HFFc6 (cell line): ENCODE measurements around the gene SURF4. TPM values are rescaled to one million over a fixed set of nuclear protein-coding genes. Genes with fewer than 3 reads are reported as not detected.

Experiments
- DNase-seq: peaks from one replicate; pipeline ENCODE4 v3.0.0-alpha.2; 2018
- H3K27ac Mint-ChIP-seq: 2 replicates; pipeline ENCODE4 v1.8.0; 2020; ENCODE audit warnings: mild to moderate bottlenecking, mixed read lengths
- H3K27me3 Mint-ChIP-seq: 2 replicates; pipeline ENCODE4 v1.8.0; 2021; ENCODE audit warnings: mild to moderate bottlenecking, moderate library complexity, mixed read lengths; ENCODE audit not compliant: insufficient read depth
- H3K36me3 Mint-ChIP-seq: 2 replicates; pipeline ENCODE4 v1.8.0; 2021; ENCODE audit warnings: low read depth, mixed read lengths
- H3K4me1 Mint-ChIP-seq: 2 replicates; pipeline ENCODE4 v1.8.0; 2020; ENCODE audit warnings: low read depth, mixed read lengths
- H3K4me3 Mint-ChIP-seq: 2 replicates; pipeline ENCODE4 v1.8.0; 2020; ENCODE audit warnings: mild to moderate bottlenecking, moderate library complexity, mixed read lengths
- H3K9me3 Mint-ChIP-seq: 2 replicates; pipeline ENCODE4 v1.8.0; 2020; ENCODE audit warnings: mild to moderate bottlenecking, mixed read lengths
- total RNA-seq, 6 experiments: library from RNA; stranded (reverse); fragmentation: NEBNext Ultra II Directional; extraction: Animal tissue kit (Norgen Biotek cat#: 25700); gene quantifications; 2 replicates in 1 of 6; 3 replicates in 5 of 6; pipeline ENCODE4 v1.2.3, GENCODE V29; 2021
- TF ChIP-seq, protein P1 (sequence below): fragments of 200-600 bp; sonication (generic); IDR thresholded peaks from 2 replicates; pipeline ENCODE4 v1.5.0; 2021; ENCODE audit warnings: antibody characterized with exemption, mild to moderate bottlenecking

SURF4 gene
- total RNA-seq, 6 experiments from 2014 or later: 406 to 474 (median 417) TPM

- H3K36me3 Mint-ChIP-seq: no peaks in the 10 kb centered on the region
- TF ChIP-seq, protein P1, sequence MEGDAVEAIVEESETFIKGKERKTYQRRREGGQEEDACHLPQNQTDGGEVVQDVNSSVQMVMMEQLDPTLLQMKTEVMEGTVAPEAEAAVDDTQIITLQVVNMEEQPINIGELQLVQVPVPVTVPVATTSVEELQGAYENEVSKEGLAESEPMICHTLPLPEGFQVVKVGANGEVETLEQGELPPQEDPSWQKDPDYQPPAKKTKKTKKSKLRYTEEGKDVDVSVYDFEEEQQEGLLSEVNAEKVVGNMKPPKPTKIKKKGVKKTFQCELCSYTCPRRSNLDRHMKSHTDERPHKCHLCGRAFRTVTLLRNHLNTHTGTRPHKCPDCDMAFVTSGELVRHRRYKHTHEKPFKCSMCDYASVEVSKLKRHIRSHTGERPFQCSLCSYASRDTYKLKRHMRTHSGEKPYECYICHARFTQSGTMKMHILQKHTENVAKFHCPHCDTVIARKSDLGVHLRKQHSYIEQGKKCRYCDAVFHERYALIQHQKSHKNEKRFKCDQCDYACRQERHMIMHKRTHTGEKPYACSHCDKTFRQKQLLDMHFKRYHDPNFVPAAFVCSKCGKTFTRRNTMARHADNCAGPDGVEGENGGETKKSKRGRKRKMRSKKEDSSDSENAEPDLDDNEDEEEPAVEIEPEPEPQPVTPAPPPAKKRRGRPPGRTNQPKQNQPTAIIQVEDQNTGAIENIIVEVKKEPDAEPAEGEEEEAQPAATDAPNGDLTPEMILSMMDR: no peak
- H3K4me3 Mint-ChIP-seq: no peak overlapping the region
- H3K4me1 Mint-ChIP-seq: 0 out of 2 replicates have a peak, but pooled peaks cover 7% of the 10 kb centered on the region
- no peak overlapping the region for H3K27ac Mint-ChIP-seq
- H3K9me3 Mint-ChIP-seq: no peaks in the 10 kb centered on the region
- peaks cover 10% of the 10 kb centered on the region for H3K27me3 Mint-ChIP-seq
- no peak for DNase-seq
Observed at GRCh38 chr9:133384736-133385321, 9.0 kb upstream of the SURF4 start.

DNA sequence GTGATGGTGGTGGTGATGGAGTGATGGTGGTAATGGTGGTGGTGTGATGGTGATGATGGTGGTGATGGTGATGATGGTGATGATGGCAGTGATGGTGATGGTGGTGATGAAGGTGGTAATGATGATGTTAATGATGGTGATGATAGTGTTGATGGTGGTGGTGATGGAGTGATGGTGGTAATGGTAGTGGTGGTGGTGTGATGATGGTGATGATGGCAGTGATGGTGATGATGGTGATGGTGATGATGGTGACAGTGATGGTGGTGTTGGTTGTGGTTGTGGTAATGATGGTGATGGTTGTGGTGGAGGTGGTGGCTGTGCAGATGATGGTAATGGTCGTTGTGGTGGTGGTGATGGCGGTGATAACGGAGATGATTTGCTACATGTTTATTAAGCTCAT lies 7.6 kb upstream of the SURF4 start:
- Mint-ChIP-seq H3K27ac (no peak overlapping the region), H3K4me1 (peaks cover 9% of the 10 kb centered on the region), H3K27me3 (peaks cover under 1% of the 10 kb centered on the region; the same call in 1 of the 2 replicates), H3K9me3 (no peaks in the 10 kb centered on the region), H3K36me3 (no peaks in the 10 kb centered on the region), H3K4me3 (no peak overlapping the region)
- TF ChIP-seq, protein P1: no peak
- no peak for DNase-seq

DNA sequence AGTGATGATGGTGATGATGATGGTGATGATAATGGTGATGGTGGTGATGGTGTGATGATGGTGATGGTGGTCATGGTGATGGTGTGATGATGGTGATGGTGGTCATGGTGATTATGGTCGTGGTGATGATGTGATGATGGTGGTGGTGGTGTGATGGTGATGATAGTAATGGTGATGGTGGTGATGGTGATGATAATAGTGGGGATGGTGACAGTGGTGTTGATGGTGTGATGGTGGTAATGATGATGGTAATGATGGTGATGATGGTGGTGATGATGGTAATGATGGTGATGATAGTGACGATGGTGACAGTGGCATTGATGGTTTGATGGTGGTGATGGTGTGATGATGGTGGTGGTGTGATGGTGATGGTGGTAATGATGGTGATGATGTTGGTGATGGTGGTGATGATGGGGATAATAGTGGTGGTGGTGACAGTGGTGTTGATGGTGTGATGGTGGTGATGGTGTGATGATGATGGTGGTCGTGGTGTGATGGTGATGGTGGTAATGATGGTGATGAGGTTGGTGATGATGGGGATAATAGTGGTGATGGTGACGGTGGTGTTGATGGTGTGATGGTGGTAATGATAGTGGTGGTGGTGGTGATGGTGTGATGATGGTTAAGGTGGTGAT lies 6.8 kb upstream of the SURF4 start:
- TF ChIP-seq, protein P1: no peak
- Mint-ChIP-seq H3K36me3 (no peaks in the 10 kb centered on the region), H3K27ac (no peak overlapping the region), H3K4me1 (peaks cover 12% of the 10 kb centered on the region), H3K27me3 (no peaks in the 10 kb centered on the region), H3K9me3 (no peaks in the 10 kb centered on the region), H3K4me3 (no peak overlapping the region)
- DNase-seq: no peak

DNA sequence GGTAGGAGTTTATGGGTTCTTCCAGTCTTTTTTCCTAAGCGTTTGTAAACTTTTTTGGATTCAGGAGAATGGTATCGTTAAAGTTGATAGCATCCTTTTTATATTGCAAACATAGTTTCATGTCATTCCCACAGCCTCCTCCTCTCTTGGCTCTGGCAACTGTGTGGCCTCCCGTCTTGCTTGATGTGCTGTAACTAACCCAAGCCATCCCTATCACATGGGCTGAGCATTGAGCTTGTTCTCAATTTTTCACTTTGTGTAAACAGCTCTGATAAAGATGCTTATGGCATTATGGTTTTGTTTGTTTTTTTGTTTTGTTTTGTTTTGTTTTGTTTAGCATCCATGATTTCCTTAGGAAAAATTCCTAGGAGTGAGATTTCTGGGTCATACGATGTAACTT lies 4.9 kb upstream of the SURF4 start:
- Mint-ChIP-seq H3K36me3 (no peaks in the 10 kb centered on the region), H3K9me3 (no peaks in the 10 kb centered on the region), H3K4me1 (peaks cover 20% of the 10 kb centered on the region), H3K27me3 (no peaks in the 10 kb centered on the region), H3K27ac (no peak overlapping the region), H3K4me3 (no peak overlapping the region)
- TF ChIP-seq, protein P1: no peak
- DNase-seq: no peak

GRCh38 chr9:133379153-133380086 lies 3.6 kb upstream of the SURF4 start:
- peaks cover 25% of the 10 kb centered on the region for H3K4me1 Mint-ChIP-seq
- H3K9me3 Mint-ChIP-seq: no peaks in the 10 kb centered on the region
- H3K27ac Mint-ChIP-seq: no peak overlapping the region
- peaks cover 6% of the 10 kb centered on the region for H3K27me3 Mint-ChIP-seq
- no peak for DNase-seq
- H3K4me3 Mint-ChIP-seq: no peak overlapping the region
- TF ChIP-seq, protein P1: no peak
- H3K36me3 Mint-ChIP-seq: peaks cover 8% of the 10 kb centered on the region
